ENCODE measurements around the gene UPB1. TPM values are rescaled to one million over a fixed set of nuclear protein-coding genes. Genes with fewer than 3 reads are reported as not detected.

Gene UPB1
- total RNA-seq: 1 to 10 TPM in 1 of 2 donors, under 1 TPM in 1; 0.05 to 5.0 TPM

DNA sequence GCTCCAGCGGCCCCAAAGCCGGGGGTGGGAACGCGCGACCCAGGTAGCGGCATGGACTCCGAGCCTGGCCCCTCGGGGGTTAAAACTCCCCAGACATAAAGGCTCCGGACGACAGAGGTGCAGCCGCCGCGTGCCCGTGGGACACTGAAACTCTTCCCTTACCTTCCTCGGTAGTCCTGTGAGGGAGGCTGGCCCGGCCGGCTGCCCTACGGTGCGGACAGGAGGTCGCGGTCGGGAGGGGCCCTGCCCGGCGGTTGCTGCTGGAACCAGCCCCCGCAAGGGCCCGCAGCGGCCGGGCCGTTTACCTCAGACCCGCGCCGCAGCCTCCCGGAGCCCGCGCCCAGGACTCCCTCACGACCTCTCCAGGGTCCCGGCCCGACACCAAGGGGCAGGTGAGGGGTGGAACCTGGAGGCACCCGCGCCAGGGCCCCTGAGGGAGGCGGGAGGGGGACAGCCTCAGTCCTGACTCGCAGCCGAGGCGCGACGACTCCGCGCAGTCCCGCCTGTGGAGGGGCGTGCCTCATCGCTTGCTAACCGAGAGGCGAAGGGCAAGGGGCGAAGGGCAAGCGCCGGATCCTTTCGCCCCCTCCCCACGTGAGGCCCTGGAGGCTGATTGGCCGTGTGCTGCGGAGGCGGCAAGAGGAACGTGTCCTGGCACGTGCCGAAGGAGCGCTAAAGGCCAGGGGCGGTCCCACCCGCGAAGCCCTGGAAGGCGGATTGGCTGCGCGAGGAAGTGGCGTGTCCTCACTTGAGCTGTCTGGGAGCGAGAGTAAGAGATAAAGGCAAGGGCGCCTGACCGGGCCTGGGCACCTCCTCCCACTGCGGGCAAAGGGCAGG lies at the start of gene UPB1:
TSS of gene UPB1 (plus strand) at position 805 of the 837 bp plus-strand sequence. CDS start 72 bp downstream, outside the sequence.
- Histone ChIP-seq H3K9me3 (no peaks in the 10 kb centered on the region), H3K4me3 (peak within 1 kb of the TSS in 1 of 2 donors; percentile 18)
- intact Hi-C loops (cut with DNase I): no loop called here

DNA sequence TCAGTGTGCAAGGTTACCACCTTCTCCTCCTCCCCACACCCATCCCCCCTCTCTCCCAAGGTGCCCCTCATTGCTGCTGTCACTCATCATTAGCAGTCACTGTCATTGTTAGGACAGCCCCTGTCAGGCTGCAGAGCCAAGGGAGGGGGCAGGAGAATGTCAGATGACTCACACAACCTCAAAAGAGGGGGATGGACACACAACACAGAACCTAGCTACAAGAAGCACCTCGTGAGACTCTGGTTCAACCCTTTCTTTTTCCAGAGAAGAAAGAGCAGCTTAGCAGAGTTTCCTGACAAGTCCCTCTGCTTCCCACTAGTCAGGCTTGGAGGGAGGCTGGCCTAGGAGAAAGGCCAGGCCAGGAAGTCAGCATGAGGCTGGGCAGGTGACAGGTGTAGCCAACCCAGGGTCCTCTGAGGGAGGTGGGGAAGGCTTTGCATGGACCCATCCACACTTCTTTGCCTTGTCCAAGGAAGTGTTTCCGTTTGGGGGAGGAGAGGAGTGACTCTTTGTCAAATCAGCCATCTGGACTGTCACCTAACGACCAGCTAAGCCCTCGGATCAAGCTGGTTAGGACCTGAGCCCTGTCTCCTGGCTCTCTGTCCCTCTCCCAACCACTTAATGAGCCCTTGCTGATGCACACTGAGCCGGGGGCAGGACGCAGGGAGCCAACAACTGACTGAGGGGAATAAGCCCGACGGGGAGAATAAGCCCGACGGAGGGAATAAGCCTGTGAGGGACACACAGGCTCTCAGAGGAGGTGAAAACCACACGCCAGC lies 49.5 kb upstream of the UPB1 start:
- 73% methylated on average over 11 of the region's 11 CpGs for WGBS
- DNase-seq (ENCODE audit: low spot score): no peak

More for the DNA sequence above, at the start of gene UPB1:
- no peak for DNase-seq (ENCODE audit: low spot score)
- Histone ChIP-seq H3K27me3 (replicated peaks; ENCODE audit: insufficient read depth) (no peaks in the 10 kb centered on the region), H3K27ac (no peak within 1 kb of the TSS), H3K4me1 (replicated peaks) (no peaks in the 10 kb centered on the region), H3K36me3 (no peaks in the 10 kb centered on the region)
- 30% methylated on average over 45 of the region's 76 CpGs for WGBS
- TF ChIP-seq, protein P1, sequence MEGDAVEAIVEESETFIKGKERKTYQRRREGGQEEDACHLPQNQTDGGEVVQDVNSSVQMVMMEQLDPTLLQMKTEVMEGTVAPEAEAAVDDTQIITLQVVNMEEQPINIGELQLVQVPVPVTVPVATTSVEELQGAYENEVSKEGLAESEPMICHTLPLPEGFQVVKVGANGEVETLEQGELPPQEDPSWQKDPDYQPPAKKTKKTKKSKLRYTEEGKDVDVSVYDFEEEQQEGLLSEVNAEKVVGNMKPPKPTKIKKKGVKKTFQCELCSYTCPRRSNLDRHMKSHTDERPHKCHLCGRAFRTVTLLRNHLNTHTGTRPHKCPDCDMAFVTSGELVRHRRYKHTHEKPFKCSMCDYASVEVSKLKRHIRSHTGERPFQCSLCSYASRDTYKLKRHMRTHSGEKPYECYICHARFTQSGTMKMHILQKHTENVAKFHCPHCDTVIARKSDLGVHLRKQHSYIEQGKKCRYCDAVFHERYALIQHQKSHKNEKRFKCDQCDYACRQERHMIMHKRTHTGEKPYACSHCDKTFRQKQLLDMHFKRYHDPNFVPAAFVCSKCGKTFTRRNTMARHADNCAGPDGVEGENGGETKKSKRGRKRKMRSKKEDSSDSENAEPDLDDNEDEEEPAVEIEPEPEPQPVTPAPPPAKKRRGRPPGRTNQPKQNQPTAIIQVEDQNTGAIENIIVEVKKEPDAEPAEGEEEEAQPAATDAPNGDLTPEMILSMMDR (IDR thresholded peaks at IDR 0.05): no peak
- TF ChIP-seq POLR2A (IDR thresholded peaks at IDR 0.05) (no peak), POLR2AphosphoS5 (IDR thresholded peaks at IDR 0.05) (no peak)

DNA sequence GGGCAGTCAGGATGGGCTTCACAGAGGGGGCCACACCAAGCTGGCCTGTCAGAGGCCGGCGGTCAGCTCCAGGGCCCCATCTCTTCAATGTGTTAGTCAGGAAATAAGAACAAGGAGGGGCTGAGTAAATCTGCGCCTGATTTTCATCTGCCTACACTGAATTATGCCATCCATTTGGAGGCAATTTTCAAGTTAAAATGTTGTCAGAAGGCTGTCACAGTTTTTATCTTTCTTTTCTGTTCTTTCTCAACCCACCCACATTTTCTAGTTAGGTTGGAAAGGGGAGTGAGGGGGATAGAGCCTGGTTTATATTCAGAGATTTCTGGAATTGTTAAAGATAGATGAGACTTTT lies 48.9 kb upstream of the UPB1 start:
- WGBS: 92% methylated on average over 3 of the region's 3 CpGs
- intact Hi-C loops (cut with DNase I): no loop called here

More for the DNA sequence above, 49.5 kb upstream of the UPB1 start:
- intact Hi-C loops (cut with DNase I): no loop called here
- Histone ChIP-seq H3K4me1 (replicated peaks) (no peaks in the 10 kb centered on the region), H3K27ac (no peak overlapping the region), H3K36me3 (no peaks in the 10 kb centered on the region), H3K27me3 (replicated peaks; ENCODE audit: insufficient read depth) (no peaks in the 10 kb centered on the region), H3K9me3 (no peaks in the 10 kb centered on the region), H3K4me3 (no peak overlapping the region)
- TF ChIP-seq POLR2A (IDR thresholded peaks at IDR 0.05) (no peak), POLR2AphosphoS5 (IDR thresholded peaks at IDR 0.05) (no peak)
- TF ChIP-seq, protein P1 (IDR thresholded peaks at IDR 0.05): no peak

DNA sequence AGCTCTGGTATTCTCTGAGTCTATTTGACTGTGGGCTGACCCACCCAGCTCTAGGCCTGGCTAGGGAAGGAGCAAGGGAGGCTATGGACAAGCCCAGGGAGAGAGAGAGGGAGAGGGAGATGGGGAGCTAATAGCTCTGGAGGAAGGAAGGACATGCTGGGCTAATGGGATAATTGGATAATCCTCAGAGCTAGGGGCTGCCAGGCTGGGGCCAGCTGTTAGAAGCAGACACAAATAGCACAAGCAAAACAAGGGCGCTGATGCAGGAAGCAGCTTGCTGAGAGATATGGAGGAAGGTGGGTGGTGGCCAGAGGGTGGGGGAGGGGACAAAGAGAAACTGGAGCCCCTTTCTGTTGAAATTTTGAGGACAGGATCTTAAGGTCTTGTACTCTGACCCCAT lies 44.5 kb upstream of the UPB1 start:
- DNase-seq (ENCODE audit: low spot score): no peak
- H3K27me3 ChIP-seq (replicated peaks; ENCODE audit: insufficient read depth): no peaks in the 10 kb centered on the region
- H3K27ac ChIP-seq: no peak overlapping the region
- no peak overlapping the region for H3K4me3 ChIP-seq
- WGBS: 73% methylated on average over 1 of the region's 1 CpG
- TF ChIP-seq POLR2AphosphoS5 (IDR thresholded peaks at IDR 0.05) (no peak), POLR2A (IDR thresholded peaks at IDR 0.05) (no peak)
- TF ChIP-seq, protein P1 (IDR thresholded peaks at IDR 0.05): no peak
- intact Hi-C loops (cut with DNase I): no loop called here
- no peaks in the 10 kb centered on the region for H3K4me1 ChIP-seq (replicated peaks)
- no peaks in the 10 kb centered on the region for H3K9me3 ChIP-seq
- H3K36me3 ChIP-seq: no peaks in the 10 kb centered on the region

More for the DNA sequence above, 48.9 kb upstream of the UPB1 start:
- DNase-seq (ENCODE audit: low spot score): no peak
- Histone ChIP-seq H3K4me1 (replicated peaks) (no peaks in the 10 kb centered on the region), H3K27me3 (replicated peaks; ENCODE audit: insufficient read depth) (no peaks in the 10 kb centered on the region), H3K36me3 (no peaks in the 10 kb centered on the region), H3K27ac (no peak overlapping the region), H3K4me3 (no peak overlapping the region), H3K9me3 (no peaks in the 10 kb centered on the region)
- TF ChIP-seq, protein P1 (IDR thresholded peaks at IDR 0.05): no peak
- TF ChIP-seq POLR2AphosphoS5 (IDR thresholded peaks at IDR 0.05): no peak
- TF ChIP-seq POLR2A (IDR thresholded peaks at IDR 0.05): no peak

Data from prostate gland (tissue), 2 donors.